HK-2 (cell line): ENCODE data around the gene SLC8A3.
A peak's percentile ranks its signal among the peaks of the same experiment; 100 is the strongest.

Source experiments
- DNase-seq: peaks from one replicate; pipeline ENCODE4 v3.0.0-alpha.2; 2018; ENCODE audit not compliant: unreplicated experiment

SLC8A3 gene

DNA sequence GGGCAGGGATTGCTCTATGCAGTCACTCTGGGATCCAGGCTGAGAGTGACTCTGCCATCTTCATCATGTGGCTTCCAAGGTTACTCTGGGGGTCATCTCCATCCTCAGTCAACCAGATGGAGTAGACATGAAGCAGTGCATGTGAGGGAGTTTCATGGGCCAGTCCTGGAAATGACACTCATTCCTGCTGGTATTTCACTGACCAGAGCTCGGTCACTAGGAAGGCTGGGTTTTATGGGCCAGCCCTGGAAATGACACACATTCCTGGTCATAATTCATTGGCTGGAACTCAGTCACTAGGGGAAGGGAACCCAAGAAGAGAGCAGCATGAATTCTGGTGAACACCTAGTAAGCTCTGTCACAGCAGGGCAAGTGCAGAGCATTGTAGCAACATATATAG, 164.9 kb downstream of the SLC8A3 start:
- DNase-seq = no peak

DNA sequence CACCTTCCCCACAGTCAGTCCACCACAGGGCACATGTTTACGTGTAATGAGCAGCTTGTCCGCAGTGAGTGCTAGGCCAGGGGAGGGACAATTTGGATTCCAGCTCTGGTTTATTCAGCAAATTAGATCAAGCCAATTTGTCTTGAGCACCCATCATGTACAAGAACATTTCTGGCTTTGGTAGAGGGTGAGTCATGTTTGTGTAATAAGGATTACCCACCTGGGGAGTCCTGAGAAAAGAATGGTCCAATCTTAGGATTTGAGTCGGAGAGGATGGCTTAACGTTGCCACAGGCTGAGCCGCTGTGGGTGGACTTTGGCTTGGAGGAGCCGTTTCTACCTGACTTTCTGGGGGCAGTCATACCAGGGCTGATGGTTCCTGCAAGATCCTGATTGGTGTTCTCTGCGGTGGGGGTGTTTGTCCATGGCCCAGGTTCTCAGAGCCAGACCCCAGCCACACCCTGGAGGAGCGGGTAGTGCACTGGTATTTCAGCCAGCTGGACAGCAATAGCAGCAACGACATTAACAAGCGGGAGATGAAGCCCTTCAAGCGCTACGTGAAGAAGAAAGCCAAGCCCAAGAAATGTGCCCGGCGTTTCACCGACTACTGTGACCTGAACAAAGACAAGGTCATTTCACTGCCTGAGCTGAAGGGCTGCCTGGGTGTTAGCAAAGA, 165.8 kb downstream of the SLC8A3 start:
- no peak for DNase-seq

DNA sequence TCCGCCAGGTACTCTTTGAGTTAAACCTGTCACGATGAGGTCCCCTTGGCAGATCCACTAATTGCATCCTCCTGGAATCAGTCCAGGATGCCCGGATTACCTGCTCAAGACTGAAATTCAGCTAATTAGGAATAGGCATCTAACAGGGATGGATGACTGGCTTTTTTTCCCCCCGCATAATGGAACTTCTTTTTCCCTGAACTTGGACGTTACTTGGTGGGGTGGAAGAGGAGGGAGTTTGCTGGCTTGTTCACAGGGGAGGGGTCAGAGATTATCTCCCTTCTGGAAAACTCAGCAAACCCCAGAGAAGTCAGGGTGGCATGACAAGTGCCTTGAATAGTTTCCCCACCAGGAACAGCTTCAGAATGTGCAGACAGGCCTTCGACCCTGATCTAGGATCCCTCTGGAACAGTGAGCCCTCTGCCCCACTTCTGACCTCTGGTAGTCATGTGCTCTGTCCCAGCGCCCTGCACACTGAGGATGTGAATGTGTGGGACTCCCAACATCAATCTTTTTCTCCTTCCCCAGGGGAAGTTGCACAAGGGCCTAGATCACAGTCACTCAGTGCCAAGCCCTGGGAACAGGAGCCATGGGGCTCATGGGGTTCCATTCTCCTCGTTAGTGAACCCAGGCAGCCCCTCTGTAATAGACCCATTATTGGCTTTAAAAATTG, 167.1 kb downstream of the SLC8A3 start:
- DNase-seq = no peak

DNA sequence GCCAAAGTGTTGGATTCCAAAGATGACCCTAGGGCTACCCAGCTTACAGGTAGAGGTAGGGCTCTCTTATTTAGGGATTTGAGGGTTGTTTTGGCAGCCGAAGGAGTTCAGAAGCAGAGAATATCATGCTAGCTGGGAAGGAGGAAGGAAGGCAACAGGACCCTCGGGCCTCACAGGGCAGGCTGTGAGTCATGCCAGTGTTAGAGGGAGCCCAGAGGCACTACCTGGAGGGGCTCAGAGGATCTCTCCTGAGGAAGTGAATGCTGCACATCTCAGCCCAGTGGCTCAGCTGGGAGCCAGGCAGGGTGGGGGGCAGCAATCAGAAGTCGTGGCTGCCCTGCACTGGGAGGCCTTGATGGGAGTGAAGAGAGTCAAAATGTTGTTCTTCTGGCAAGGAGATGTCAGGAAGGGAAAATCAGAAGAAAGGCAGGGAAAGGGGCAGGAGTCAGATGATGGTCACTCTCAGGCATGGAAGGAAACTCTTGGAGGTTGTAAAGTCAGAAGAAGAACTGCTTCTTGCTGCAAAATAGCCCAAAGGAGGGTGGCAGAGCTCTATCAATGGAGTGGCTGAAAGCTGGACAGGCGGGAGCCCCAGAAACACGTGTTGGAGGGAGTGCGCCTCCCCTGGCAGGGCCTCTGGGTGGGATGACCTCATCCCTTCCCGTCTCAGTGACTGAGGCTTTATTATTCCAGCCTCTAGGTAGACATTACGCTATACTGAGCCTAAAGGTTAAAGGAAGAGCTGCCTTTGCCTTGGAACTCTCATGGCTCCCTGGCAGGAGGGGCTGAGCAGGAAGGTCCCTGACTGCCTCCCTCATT, 168.2 kb downstream of the SLC8A3 start:
- DNase-seq = no peak

DNA sequence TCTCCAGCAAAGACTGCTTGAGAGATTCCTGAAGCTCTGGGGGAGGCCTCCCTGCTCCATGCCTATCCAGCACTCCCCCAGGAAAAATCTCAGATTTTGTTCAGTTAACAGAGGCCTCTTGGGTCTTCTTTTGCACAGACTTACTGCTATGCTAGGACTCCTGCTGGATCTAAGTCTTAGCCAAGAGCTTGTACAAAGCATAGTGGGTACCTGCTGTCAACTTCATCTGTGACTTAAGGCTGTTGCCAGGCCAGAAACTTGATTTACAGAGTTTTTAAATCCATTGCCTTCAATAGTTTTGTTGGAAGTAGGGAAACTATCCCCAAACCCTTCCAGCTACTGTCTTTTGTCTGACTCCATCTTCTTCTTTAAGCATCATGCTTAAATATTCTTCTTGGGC, 169.1 kb downstream of the SLC8A3 start:
- no peak for DNase-seq

DNA sequence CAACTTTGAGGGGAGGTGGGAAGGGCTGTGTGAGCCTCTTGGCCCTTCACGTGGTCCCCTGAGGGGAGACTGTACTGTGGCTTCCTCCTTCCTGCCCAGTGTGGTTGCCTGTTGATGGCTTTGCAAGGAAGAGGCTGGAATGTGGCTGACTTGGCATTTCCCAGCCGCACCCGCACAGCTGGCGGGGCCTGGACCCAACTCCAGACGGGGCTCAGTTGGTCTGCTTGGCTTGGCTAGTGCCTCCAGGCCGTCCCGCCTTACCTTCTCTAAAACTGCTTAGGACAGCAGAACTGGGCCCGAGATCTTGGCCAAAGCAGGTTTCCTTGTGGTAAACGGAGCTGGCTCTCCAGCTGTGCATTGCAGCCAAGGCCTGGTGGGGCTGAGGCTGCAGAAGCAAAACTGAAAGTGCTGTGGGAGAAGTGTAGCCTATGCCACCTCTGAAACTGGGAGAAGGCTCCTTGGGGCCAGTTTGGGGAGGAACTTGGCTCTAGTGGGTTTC, 170.0 kb downstream of the SLC8A3 start:
- no peak for DNase-seq

DNA sequence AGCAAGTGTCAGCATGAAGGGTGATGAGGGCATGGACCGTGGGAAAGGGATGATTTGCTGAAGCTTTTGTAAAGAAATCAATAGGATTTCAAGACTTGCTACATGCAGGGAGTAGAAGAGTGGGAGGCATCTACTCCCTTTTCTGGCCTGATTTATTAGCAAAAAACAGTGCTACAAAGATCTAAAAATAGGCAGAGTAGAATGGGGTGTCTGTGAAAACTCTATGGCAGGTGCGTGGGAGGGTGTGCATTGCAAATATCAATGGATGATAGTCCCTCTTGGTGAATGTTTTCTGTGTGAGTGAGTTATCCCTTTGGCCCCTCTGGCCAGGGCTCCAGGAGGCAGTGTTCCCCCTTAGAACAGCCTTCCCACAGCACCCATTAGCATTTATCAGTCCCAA, 170.5 kb downstream of the SLC8A3 start:
- DNase-seq = no peak

DNA sequence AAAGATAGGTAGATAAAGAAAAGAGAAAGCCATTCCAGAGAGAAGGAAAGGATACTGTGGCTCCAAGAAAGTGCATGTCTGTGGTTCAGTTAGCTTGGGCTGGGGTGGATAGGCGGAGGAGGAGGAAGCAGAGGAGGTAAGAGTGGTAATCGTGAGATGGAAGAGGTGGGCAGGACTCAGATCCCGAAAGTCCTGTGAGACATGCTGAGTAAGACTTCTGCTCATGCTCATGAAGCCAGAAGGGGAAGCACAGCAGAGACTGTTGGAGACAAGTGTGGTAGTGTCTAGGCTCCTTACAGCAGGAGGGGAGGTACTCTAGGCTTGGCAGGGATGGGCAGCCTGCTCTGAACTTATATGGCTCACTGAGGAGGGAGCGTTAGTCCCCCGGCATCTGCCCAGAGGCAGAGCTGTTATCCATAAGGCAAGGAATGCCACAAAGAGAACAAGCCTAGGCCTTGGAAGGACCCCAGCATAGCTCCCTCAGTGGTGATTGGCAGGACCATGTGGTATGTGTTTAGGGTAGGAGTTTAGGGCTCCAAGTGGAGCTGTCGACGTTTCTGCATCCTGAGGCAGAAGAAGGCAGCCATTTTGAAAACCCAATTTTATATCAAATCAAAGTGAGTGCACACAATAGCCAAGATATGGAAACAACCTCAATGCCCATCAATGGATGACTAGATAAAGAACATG, 174.2 kb downstream of the SLC8A3 start:
- no peak for DNase-seq

DNA sequence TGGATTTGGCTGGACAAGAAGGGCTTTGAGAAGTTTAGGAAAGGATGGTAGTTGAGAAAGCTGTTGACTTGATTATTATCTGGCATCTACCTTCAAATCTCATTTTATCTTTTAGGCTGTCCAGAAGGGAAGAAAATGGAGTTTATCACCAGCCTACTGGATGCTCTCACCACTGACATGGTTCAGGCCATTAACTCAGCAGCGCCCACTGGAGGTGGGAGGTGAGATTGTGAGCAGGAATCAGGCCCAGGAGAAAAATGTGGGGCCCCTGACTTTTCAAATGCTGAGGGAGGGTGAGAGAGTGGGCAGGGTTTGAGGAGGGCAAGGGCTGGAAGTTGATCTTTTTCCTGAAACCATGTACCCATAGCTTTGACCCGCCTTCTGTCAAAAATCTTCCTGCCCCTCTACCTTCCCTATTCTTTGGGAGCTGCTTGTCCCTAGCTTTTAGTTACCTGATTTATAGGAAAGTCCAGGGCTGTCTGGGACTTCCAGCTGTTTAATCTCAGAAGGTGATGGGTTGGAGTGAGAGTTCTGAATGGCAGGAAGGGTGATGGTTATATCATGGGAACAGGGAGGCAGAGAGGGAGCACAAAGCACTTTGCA, 175.4 kb downstream of the SLC8A3 start:
- peak; percentile 35 for DNase-seq

DNA sequence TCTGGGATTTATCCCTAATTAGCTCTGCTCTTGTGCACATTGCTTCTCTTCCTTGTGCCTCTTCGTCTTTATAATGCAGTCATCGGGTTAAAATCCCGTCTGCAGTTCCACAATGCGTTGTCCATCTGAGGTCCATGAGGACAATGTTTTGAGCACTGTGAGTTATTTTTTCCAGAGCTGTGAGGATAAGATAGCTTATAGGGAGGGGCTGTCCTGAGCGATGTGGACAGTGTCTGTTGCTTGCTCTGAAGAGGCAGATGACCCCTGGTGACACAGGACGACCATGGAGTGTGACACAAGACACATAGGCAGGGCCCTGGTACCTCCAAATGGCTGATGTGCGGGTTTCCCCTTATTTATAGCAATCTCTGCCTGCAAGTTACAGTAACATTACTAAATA, 177.0 kb downstream of the SLC8A3 start:
- DNase-seq = no peak

DNA sequence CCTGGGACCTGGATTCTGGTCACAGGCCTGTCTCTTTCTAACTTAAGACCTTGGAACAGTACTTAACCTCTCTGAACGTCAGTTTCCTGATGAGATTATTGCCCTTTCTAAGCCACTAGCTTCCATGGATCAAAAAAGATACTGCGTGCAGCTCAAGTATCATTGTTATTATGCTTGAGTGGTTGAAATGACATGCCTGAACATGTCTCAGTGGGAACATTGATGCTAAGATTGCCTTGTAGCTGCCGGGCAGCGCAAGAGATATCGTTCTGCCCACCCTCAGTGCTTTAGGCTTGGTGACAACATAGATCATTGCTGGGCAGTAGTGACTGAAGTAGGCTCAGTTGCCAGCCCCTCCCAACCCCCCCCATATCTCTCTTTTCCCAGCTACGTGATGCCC, 177.7 kb downstream of the SLC8A3 start:
- no peak for DNase-seq

DNA sequence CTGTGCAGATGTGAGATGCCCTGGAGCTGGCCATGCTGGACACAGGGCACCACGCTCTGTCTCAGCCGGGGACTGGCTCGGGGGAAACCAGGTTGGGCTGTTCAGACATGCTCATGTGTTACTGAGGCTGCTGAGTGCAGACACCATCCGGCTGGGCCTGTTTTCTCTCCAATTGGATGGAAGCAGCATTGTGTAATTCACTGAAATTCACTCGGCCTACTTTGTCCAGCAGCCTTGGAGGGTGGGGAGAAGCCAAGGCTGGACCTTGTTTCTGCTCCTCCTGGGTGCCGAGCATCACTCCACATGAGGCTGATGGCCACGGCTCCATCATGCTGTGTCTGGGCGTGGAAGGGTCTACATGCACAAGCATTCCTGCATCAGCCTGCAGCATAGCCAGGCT, 178.8 kb downstream of the SLC8A3 start:
- DNase-seq = no peak

DNA sequence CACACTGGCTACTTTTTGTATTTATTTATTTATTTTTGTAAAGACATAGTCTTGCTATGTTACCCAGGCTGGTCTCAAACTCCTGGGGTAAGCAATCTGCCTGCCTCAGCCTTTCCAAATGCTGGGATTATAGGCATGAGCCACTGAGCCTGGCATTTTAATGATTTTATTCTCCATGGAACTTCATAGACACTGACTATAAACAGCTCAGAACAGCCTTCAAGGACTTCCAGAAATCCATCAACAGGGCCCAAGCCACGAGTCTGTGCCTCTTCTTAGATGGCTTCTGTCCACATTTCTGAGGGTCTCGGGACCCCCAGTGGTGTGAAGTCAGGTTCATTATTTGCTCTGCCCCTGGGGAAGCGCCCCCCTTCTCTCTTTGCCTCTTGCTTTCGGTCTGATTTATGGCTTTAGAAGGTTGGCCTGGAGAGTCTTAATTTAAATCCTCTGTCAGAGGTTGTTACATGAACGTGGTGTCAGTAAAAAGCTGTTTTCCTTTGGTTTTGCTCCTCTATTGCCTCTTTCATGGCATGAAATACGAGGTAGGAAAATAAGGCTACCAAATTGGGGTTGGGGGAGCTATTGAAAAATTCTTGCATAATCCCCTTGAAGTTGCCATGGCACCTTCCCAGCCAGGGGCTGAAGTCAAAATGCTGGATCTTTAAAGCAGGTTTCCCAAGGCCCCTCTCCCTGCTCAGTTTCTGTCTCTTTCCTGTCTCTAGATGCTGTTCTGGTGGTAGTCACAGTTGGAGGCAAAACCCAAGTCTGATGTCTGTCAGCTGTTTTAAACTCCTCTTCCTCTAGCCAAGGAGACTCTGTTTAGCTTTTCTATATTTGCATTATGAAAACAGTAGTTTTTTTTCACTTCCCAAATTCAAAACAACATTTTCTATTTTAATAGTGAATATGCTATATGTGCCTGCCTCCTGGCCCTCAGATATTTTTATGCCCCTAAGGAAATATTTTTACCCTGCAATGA, 180.2 kb downstream of the SLC8A3 start:
- DNase-seq = no peak

DNA sequence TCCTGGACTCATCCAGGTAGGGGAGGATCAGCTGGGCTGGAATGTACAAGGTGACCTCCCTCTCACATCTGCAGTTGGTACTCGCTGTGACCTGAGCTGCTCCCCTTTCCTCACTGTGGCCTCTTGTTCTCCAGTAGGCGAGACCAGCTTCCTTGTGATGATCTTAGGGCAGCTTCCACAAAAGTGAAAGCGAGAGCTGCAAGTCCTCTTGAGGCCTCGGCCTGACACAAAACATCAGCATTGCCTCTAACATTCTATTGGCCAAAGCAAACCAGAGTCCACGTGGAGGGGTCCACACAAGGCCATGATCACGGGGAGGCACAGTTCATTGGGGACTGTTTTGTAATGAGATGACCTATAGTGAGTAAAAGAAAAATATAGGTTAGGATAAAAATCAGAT, 182.1 kb downstream of the SLC8A3 start:
- no peak for DNase-seq

DNA sequence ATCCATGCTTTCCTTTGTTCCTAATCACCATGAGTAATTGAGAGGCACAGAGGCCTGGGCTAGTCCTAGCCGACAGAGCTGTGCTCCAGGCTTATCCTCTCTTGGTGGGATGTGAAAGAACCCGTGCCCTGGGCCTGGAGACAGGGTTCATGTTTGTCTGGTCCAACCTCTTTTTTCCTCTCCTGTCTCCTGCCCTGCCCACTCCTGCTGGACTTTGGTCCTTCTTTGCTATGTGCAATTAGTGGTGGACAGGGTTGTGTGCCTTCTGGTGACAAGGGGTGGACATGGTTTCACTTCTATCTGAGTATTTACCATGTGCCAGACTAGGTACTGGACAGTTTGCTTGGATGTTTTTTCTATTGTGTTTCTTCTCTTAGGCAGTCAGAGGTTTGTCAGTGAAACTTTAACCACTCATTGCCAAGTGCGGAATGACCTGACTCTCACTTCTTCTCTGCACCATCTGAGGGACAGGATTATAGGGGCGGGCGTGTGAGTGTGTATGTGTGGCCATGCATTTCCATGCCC, 183.4 kb downstream of the SLC8A3 start:
- no peak for DNase-seq

DNA sequence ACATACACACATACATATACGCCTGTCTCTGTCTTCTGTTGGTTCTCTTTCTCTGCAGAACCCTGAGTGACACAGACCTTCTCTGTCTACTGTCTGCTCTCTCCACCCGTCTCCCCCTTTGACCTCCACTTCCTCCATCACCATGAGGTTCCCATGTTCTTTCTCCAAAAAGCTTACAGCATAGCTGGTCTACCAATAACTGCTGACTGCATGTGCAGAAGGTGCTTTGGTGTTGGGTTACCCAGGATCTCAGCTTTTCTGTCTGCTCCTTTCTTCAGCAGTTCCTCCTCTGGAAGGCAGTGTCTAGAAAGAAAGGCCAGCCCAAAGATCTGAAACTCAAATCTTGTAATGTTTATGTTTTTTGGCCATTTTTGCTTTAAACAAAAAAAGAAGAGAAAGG, 184.0 kb downstream of the SLC8A3 start:
- DNase-seq = no peak

DNA sequence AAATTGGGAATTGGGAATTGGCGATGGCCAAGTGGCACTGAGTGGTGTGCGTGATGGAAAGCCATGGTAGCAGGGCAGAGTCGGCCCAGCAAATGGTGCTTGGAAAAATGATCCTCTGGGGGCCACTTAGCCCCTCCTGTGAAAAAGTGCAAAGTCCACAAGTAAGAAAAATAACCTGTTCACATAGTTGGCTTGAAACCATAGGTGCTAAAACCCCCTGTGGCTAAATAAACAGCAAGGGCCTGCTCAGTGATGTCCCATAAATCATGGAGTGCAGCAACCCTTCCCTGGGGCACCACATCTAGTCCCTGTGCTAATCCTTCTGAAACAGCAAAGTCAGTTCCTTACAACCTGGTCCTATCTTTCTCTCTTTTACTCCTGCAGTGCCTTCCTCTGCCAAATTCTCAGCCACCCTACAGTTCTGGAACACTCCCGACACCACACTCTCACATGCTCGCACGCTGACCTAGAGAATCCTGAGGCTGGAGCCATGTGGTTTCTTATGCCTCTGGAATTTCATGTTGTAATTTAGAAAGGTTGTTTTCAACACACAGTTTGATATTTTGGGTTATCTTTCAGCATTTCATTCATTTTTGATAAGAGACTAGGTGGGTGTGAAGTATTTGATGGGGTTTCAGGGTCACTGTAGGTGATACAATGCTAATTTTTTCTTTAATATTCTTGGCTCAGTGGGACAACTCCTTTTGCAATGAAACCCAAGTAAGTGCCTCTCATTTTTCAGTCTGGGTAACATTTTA, 186.0 kb downstream of the SLC8A3 start:
- no peak for DNase-seq

DNA sequence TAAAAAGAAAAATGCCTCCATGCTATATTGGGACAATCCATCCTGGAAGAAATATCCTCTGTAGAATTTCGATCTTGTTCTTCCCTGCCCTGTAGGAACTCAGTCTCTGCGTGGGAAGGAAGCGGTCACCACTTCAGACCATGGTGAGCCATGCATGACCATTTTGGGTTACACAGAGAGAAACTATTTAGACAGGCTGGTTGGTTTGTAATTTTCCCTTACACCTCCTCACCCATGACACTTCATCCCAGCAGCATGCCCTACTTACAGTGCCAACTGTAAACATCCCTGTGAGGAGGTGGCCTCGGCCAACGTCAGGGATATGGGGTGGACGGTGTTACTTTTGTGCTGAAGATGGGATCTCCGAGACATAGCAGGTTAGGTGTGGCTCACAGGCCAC, 188.2 kb downstream of the SLC8A3 start:
- DNase-seq = peak; percentile 32

DNA sequence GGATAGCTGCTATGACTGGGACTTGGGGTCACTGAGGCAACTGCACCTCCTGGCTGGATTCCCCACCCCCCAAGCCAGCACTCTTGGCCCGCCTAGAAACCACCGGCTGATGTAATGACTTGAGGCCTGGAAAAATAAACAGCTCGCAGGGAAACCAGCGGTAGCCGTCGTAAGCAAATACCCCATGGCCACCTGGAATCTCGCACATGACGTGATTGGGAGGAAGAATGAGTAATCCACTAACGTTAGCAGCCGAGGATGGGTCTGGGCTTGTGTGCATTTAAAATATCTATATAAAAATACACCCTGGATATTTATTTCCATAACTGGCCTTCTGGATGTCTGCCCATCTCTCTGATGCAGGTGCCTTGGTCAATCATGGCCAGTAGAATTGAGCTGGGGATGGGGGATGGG, 189.5 kb downstream of the SLC8A3 start:
- peak; percentile 44 for DNase-seq

DNA sequence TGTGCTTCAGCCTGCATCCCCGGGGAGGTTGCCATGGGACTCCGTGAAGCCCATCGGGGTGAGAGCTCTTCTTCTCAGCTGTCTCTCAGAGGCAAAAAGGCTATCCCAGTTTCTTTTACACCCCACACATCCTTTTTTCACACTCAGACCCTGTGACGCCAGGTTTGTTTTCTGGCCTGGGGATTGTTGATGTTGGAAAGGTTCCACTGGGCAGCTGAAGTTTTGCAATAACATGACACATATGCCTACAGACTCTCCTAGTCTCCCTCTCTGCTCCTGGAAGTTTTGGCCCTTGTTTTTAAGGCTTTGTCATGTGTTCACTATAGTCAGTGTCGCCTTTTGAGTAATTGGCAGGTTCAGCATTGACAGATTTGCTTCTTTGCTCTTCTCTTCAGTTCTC, 190.9 kb downstream of the SLC8A3 start:
- no peak for DNase-seq
